Skin of body (tissue), 2 donors: Measurements from ENCODE around the gene BICRA. TPM values are rescaled to one million over a fixed set of nuclear protein-coding genes. Genes with fewer than 3 reads are reported as not detected.
"Not testable (repeated sequence)": the region's sequence is repeated elsewhere in the genome, so short reads cannot be mapped to it uniquely, and the experiment has no call there.

Source experiments
- DNase-seq: peaks from one replicate; lab custom pipeline; 2025; lab: John Stamatoyannopoulos, UW
- total RNA-seq: library from RNA; depleted of rRNA; stranded (reverse); fragments of >200 nt; gene quantifications from one replicate; pipeline ENCODE4 v1.2.3, GENCODE V29; 2014

The BICRA gene
- total RNA-seq, 1 donor from 2014 or later: 3.9 TPM

GRCh38 chr19:47661611-47662010, 52.7 kb downstream of the BICRA start:
- no peak for DNase-seq

- no peak for DNase-seq
Measured at GRCh38 chr19:47663435-47663910, 54.5 kb downstream of the BICRA start.

- DNase-seq: no peak
Measured at GRCh38 chr19:47663911-47664771, 55.2 kb downstream of the BICRA start.

DNA sequence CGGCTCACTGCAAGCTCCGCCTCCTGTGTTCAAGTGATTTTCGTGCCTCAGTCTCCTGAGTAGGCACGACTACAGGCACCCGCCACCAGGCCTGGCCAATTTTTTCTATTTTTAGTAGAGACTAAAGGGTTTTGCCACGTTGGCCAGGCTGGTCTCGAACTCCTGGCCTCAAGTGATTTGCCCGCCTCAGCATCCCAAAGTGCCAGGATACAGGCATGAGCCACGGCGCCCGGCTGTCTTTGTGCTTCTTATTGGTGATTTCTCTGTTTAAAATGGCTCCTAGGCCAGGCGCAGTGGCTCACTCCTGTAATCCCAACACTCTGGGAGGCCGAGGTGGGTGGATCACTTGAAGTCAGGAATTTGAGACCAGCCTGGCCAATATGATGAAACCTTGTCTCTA, 59.6 kb downstream of the BICRA start:
- not testable (repeated sequence) for DNase-seq

DNA sequence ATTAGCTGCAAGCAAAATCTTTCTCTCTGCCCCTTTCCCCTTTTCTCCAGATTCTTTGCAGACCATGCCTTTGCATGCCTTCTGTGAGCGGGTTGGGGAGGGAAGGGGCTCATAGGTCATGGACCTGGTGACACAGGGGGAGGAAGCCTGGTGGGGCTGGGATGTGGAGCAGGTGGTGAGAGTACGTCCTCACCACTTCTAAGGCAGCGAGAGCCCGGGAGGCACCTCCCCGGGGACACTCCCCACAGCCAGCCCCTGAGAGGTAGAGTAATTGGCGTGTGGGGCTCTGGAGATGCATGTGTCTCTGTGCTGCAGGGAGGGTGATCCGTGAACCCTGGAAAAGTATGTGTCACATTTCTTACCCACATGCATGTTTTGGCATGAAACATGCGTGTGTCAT, 61.8 kb downstream of the BICRA start:
- DNase-seq: no peak

DNA sequence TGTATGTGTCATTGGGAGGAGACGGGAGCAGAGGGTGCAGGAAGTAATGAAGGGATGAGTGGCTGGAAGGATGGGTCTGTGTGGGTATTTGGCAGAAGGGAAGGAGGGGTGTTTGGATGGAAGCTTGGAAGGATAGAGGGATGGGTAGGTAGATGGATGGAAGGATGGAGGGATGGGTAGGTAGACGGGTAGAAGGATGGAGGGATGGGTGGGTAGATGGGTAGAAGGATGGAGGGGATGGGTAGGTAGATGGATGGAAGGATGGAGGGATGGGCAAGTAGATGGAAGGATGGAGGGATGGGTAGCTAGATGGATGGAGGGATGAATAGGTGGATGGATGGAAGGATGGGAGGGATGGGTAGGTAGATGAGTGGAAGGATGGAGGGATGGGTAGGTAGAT, 62.6 kb downstream of the BICRA start:
- no peak for DNase-seq

GRCh38 chr19:47673426-47673825, 64.5 kb downstream of the BICRA start:
- DNase-seq: no peak

GRCh38 chr19:47674548-47674947, 65.6 kb downstream of the BICRA start:
- no peak for DNase-seq

DNA sequence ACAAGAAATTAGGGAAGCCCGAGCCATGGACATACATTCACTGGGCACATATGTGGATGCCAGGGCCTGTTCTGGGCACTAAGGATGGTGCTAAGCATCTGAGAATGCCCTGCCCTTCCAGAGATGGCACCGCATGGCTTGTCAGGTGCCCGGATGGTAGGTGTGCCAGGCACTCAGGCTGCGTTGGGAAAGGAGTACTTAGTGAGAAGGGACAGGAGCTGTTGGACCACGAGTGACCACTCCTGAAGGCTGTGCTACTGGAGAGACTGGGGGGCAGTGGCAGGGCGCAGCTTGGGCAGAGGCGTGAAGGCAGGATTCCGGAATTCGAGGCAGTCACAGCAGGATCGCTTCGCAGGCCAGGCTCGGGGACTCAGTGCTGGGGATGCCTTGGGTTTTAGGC, 66.3 kb downstream of the BICRA start:
- DNase-seq: no peak

- no peak for DNase-seq
Measured at GRCh38 chr19:47675859-47676258, 66.9 kb downstream of the BICRA start.

DNA sequence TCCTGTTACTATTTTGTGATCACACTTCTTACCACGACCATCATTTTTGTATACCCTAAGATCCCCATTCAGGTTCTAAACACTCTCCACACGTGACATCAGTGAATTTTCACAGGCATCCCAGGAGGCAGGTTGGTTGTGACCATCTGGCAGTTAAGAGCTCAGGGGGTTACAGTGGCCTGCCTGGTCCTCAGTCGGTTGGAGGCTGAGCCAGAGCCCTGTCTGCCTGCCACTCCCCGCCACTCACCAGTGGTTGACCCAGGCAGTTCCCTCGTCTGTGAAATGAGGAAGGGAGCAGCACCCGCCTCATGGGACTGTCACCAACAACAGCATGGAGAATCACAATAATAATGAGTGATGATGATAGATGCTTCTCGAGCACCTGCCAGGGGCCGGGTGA, 67.9 kb downstream of the BICRA start:
- no peak for DNase-seq

DNA sequence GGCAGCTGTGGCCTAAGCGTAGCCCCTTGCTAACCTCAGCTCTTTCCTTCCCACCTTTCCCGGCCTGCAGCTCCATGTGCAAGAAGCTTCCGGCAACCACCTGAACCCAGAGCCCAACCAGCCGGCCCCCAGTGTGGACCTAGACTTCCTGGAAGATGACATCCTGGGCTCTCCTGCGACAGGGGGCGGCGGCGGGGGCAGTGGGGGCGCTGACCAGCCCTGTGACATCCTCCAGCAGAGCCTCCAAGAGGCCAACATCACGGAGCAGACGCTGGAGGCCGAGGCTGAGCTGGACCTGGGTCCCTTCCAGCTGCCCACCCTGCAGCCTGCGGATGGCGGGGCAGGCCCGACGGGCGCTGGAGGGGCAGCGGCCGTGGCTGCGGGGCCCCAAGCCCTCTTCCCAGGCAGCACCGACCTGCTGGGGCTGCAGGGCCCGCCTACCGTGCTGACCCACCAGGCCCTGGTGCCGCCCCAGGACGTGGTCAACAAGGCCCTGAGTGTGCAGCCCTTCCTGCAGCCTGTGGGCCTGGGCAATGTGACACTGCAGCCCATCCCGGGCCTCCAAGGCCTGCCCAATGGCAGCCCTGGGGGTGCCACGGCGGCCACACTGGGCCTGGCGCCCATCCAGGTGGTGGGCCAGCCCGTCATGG, 70.4 kb downstream of the BICRA start:
- no peak for DNase-seq

DNA sequence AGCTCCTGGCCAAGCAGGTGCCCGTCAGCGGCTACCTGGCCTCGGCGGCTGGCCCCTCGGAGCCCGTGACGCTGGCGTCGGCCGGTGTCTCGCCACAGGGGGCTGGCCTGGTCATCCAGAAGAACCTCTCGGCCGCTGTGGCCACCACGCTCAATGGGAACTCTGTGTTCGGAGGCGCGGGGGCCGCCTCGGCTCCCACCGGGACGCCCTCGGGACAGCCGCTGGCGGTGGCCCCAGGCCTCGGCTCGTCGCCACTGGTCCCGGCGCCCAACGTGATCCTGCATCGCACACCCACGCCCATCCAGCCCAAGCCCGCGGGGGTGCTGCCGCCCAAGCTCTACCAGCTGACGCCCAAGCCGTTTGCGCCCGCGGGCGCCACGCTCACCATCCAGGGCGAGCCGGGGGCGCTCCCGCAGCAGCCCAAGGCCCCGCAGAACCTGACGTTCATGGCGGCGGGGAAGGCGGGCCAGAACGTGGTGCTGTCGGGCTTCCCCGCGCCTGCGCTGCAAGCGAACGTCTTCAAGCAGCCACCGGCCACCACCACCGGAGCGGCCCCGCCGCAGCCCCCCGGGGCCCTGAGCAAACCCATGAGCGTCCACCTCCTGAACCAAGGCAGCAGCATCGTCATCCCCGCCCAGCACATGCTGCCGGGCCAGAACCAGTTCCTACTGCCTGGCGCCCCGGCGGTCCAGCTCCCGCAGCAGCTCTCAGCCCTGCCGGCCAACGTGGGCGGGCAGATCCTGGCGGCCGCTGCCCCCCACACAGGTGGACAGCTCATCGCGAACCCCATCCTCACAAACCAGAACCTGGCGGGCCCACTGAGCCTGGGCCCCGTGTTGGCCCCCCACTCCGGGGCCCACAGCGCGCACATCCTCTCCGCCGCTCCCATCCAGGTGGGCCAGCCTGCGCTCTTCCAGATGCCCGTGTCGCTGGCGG, 71.3 kb downstream of the BICRA start:
- DNase-seq: no peak

DNA sequence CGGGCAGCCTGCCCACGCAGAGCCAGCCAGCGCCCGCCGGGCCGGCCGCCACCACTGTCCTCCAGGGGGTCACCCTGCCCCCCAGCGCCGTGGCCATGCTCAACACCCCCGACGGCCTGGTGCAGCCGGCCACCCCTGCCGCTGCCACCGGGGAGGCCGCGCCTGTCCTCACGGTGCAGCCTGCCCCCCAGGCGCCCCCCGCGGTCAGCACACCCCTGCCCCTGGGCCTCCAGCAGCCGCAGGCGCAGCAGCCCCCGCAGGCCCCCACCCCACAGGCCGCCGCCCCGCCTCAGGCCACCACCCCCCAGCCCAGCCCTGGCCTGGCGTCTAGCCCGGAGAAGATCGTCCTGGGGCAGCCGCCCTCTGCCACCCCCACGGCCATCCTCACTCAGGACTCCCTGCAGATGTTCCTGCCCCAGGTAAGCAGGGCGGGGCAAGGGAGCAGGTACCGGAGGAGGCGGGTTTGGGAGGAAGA, 72.0 kb downstream of the BICRA start:
- DNase-seq: no peak

- no peak for DNase-seq
Measured at GRCh38 chr19:47681388-47681787, 72.5 kb downstream of the BICRA start.

GRCh38 chr19:47681936-47682335, 73.0 kb downstream of the BICRA start:
- no peak for DNase-seq

GRCh38 chr19:47682939-47683338, 74.0 kb downstream of the BICRA start:
- DNase-seq: no peak

DNA sequence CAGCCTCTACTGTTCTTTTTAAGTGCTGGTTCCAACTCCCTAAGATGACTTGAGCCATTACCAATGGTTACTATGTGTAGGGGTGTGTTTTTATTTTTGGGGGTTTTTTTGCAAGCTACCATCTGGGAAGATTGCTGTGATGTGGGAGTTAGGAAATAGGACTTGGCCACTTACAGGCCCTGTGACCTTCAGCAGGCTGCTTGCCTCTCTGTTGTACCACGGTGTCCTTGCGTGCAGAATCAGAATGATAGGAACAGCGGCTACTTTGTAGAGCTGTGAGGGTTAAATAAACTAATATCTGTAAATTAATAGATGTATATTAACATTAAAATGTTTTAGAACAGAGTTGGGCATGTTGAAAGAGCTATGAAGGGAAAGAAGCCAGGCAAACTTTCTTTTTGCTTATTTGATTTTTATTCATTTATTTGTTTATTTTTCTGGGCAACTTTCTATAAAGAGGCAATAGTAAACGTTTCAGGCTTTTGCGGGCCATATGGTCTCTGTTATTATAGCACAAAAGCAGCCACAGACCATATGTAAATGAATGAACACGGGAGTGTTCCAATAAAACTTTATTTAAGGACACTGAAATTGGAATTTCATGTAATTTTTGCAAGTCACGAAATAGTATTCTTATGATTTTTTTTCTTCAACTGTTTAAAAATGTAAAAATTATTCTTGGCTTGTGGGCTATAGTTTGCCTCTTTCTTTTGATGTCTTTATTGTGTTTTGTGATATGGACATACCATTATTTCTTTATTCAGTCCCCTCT, 77.9 kb downstream of the BICRA start:
- DNase-seq: no peak

- no peak for DNase-seq
Measured at GRCh38 chr19:47687906-47688305, 79.0 kb downstream of the BICRA start.

DNA sequence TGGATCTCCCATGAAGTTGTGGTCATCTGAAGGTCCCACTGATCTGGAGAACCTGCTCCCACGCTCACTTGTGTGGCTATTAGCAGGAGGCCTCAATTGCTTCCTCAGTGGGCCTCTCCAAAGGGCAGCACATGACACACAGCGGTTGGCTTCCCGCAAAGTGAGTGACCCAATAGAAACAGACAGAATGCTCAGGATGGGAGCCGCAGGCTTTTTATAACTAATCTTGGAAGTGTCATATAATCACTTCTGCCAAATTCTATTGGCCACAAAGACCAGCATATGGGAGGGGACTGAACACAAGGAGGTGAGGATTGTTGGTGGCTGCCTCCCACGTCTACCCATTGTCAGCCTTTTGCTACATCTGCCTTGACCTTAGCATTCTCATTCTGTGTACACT, 82.2 kb downstream of the BICRA start:
- no peak for DNase-seq

DNA sequence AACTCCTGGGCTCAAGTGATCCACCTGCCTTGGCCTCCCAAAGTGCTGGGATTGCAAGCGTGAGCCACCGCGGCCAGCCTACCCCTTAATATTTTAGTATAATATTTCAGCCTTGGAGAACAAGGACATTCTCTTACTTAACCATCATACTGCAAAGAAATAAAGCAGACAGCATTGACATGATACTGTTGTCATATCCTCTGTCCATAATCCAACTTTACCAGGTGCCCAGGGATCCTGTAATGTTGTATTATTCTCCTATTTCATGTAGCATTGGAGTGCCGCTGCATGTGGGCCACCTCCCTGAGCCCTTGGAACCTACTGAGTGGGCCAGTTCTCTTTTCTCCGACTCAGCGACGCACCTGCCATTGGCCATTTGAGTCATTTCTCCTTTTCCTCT, 82.8 kb downstream of the BICRA start:
- DNase-seq: no peak
